HCT116 (cell line): ENCODE measurements around the gene TMEM168. TPM values are rescaled to one million over a fixed set of nuclear protein-coding genes. Genes with fewer than 3 reads are reported as not detected.

ENCODE experiments used
- ATAC-seq: fragments of 200-7000 bp; cut with Tn5 transposase; 2 replicates; pipeline ENCODE4 v1.9.1; 2020; ENCODE audit warnings: mild to moderate bottlenecking, moderate library complexity
- BruUV-seq: library from RNA; stranded (reverse); fragments of 400-500 nt; replicated peaks from 2 replicates; lab custom pipeline; 2021; lab: Mats Ljungman, UMichigan
- CTCF ChIA-PET: fragments of 300-600 bp; sonication (Branson Sonifier 250); formaldehyde crosslinking; loops from one replicate; lab custom pipeline; 2021; ENCODE audit warnings: antibody characterized with exemption; lab: Charles Lee
- POLR2A ChIA-PET: fragments of 300-600, 350-600 bp; sonication (Branson Sonifier 250); formaldehyde crosslinking; loops from one replicate; lab custom pipeline; 2021; ENCODE audit warnings: antibody characterized with exemption; lab: Charles Lee
- RAD21 ChIA-PET, 2 experiments: fragments of 300-600 bp; sonication (Branson Sonifier 250); formaldehyde crosslinking; loops; one replicate each; lab custom pipeline; 2023; ENCODE audit warnings: low total read pairs in 2 of 2; ENCODE audit not compliant: uncharacterized antibody in 2 of 2, unreplicated experiment in 2 of 2, low non-redundant PET in 1 of 2; lab: Charles Lee
- DNase-seq: peaks from one replicate; pipeline ENCODE4 v3.0.0-alpha.2; 2010; ENCODE audit warnings: low read depth, low spot score
- H2AFZ ChIP-seq: fragments of 200-600 bp; shearing (Covaris generic), sonication (generic); 2 replicates; pipeline ENCODE4 v1.6.1; 2017; ENCODE audit warnings: low read depth, mixed run types, mixed read lengths, antibody characterized with exemption, low read length; ENCODE audit not compliant: poor library complexity, severe bottlenecking
- H3K27ac ChIP-seq: 2 replicates; pipeline ENCODE4 v1.5.1; 2012; ENCODE audit warnings: low read depth, low read length
- H3K27me3 ChIP-seq: fragments of 200-600 bp; sonication (generic); 2 replicates; pipeline ENCODE4 v1.6.1; 2016; ENCODE audit warnings: mixed run types, low read length, mixed read lengths; ENCODE audit not compliant: insufficient read depth
- H3K36me3 ChIP-seq, 2 experiments: fragments of 200-500 bp in 1 of 2; fragments of 200-600 bp in 1 of 2; sonication (Bioruptor generic) in 1 of 2; sonication (generic) in 1 of 2; 2 replicates each; pipeline versions ENCODE4 v1.5.1 to v1.6.1; 2014 to 2016; ENCODE audit warnings: low read length in 2 of 2, inconsistent platforms in 1 of 2, mixed read lengths in 1 of 2, mixed run types in 1 of 2; ENCODE audit not compliant: insufficient read depth in 2 of 2, control insufficient read depth in 1 of 2
- H3K4me1 ChIP-seq, 2 experiments: fragments of 200-600 bp in 1 of 2; sonication (generic) in 1 of 2; 2 replicates each; pipeline versions ENCODE4 v1.5.1 to v1.6.1; 2012 to 2017; ENCODE audit warnings: low read length in 2 of 2, inconsistent platforms in 1 of 2, mild to moderate bottlenecking in 1 of 2, mixed read lengths in 1 of 2, mixed run types in 1 of 2, moderate library complexity in 1 of 2; ENCODE audit not compliant: insufficient read depth in 2 of 2, control insufficient read depth in 1 of 2
- H3K4me2 ChIP-seq: fragments of 200-600 bp; sonication (generic); 2 replicates; pipeline ENCODE4 v1.6.1; 2017; ENCODE audit warnings: mixed run types, low read length, mixed read lengths
- H3K4me3 ChIP-seq, 2 experiments: fragments of 200-600 bp in 1 of 2; sonication (generic) in 1 of 2; replicated peaks in 1 of 2; 2 replicates each; pipeline ENCODE4 v1.5.1; 2011 to 2016; ENCODE audit warnings: low read length in 2 of 2, control low read depth in 1 of 2, low read depth in 1 of 2, mild to moderate bottlenecking in 1 of 2, mixed read lengths in 1 of 2, mixed run types in 1 of 2
- H3K79me2 ChIP-seq: fragments of 200-600 bp; sonication (generic); 2 replicates; pipeline ENCODE4 v1.6.1; 2017; ENCODE audit warnings: mild to moderate bottlenecking, mixed run types, low read length, moderate library complexity, mixed read lengths; ENCODE audit not compliant: insufficient read depth
- H3K9ac ChIP-seq: fragments of 200-600 bp; sonication (generic); 2 replicates; pipeline ENCODE4 v1.6.1; 2016; ENCODE audit warnings: low read length, mixed read lengths
- H3K9me2 ChIP-seq: fragments of 200-600 bp; sonication (generic), shearing (Covaris generic); 2 replicates; pipeline ENCODE4 v1.6.1; 2017; ENCODE audit warnings: mixed run types, mild to moderate bottlenecking, moderate library complexity; ENCODE audit not compliant: insufficient read depth
- H3K9me3 ChIP-seq, 2 experiments: fragments of 200-500 bp in 1 of 2; fragments of 200-600 bp in 1 of 2; sonication (Bioruptor generic) in 1 of 2; sonication (generic) in 1 of 2; 2 replicates each; pipeline ENCODE4 v1.6.1; 2014 to 2017; ENCODE audit warnings: low read length in 2 of 2, mixed read lengths in 2 of 2, inconsistent platforms in 1 of 2, low read depth in 1 of 2, mild to moderate bottlenecking in 1 of 2, mixed run types in 1 of 2, moderate library complexity in 1 of 2; ENCODE audit not compliant: control insufficient read depth in 1 of 2, insufficient read depth in 1 of 2
- H4K20me1 ChIP-seq: fragments of 200-600 bp; sonication (generic), shearing (Covaris generic); 2 replicates; pipeline ENCODE4 v1.6.1; 2017; ENCODE audit warnings: mixed run types, mild to moderate bottlenecking, moderate library complexity; ENCODE audit not compliant: insufficient read depth
- ATF3 ChIP-seq: IDR thresholded peaks from 2 replicates; pipeline ENCODE4 v1.6.1; 2012
- CEBPB ChIP-seq: IDR thresholded peaks from 2 replicates; pipeline ENCODE4 v1.6.1; 2012; ENCODE audit warnings: low read depth
- EGR1 ChIP-seq: IDR thresholded peaks from 2 replicates; pipeline ENCODE4 v1.6.1; 2012; ENCODE audit warnings: low read depth
- ELF1 ChIP-seq: IDR thresholded peaks from 2 replicates; pipeline ENCODE4 v1.6.1; 2012; ENCODE audit warnings: low read depth, borderline replicate concordance
- EZH2 ChIP-seq: fragments of 200-600 bp; sonication (generic); IDR thresholded peaks from 2 replicates; pipeline ENCODE4 v1.6.1; 2017; ENCODE audit warnings: antibody characterized with exemption, mixed run types
- EZH2phosphoT487 ChIP-seq: fragments of 200-600 bp; IDR thresholded peaks from 2 replicates; pipeline ENCODE4 v1.6.1; 2018; ENCODE audit warnings: antibody characterized with exemption, borderline replicate concordance
- FOSL1 ChIP-seq: IDR thresholded peaks from 2 replicates; pipeline ENCODE4 v1.6.1; 2012; ENCODE audit warnings: low read depth
- JUND ChIP-seq: IDR thresholded peaks from 2 replicates; pipeline ENCODE4 v1.6.1; 2012
- MAX ChIP-seq: IDR thresholded peaks from 2 replicates; pipeline ENCODE4 v1.6.1; 2012
- POLR2A ChIP-seq: IDR thresholded peaks from 2 replicates; pipeline ENCODE4 v1.7.0; 2011; ENCODE audit warnings: borderline replicate concordance; ENCODE audit not compliant: insufficient read depth, insufficient read length; ENCODE audit errors: extremely low read depth
- POLR2AphosphoS5 ChIP-seq: IDR thresholded peaks from 2 replicates; pipeline ENCODE4 v1.6.1; 2011; ENCODE audit warnings: mild to moderate bottlenecking, low read depth, low read length, moderate library complexity
- RAD21 ChIP-seq: IDR thresholded peaks from 2 replicates; pipeline ENCODE4 v1.6.1; 2012; ENCODE audit warnings: low read depth, mild to moderate bottlenecking
- SIN3A ChIP-seq: IDR thresholded peaks from 2 replicates; pipeline ENCODE4 v1.6.1; 2012; ENCODE audit warnings: low read depth
- SP1 ChIP-seq: IDR thresholded peaks from 2 replicates; pipeline ENCODE4 v1.6.1; 2012; ENCODE audit warnings: low read depth
- SRF ChIP-seq: IDR thresholded peaks from 2 replicates; pipeline ENCODE4 v1.6.1; 2012; ENCODE audit warnings: low read depth
- TCF7L2 ChIP-seq: IDR thresholded peaks from 2 replicates; pipeline ENCODE4 v1.7.0; 2011; ENCODE audit warnings: borderline replicate concordance, inconsistent platforms; ENCODE audit not compliant: insufficient read depth, insufficient read length; ENCODE audit errors: extremely low read depth
- YY1 ChIP-seq: IDR thresholded peaks from 2 replicates; pipeline ENCODE4 v1.6.1; 2011; ENCODE audit warnings: low read length, low read depth, moderate library complexity, mild to moderate bottlenecking; ENCODE audit not compliant: insufficient replicate concordance; ENCODE audit errors: extremely low read depth
- ZBTB33 ChIP-seq: IDR thresholded peaks from 2 replicates; pipeline ENCODE4 v1.6.1; 2011; ENCODE audit warnings: mild to moderate bottlenecking, low read length, moderate library complexity; ENCODE audit not compliant: insufficient replicate concordance; ENCODE audit errors: extremely low read depth
- ZFX ChIP-seq: fragments of 450-650 bp; IDR thresholded peaks from 2 replicates; pipeline ENCODE4 v1.6.1; 2017
- ZNF274 ChIP-seq: fragments of 200-500 bp; sonication (Bioruptor generic); IDR thresholded peaks from 2 replicates; pipeline ENCODE4 v1.6.1; 2014; ENCODE audit warnings: mild to moderate bottlenecking, low read depth, low read length, inconsistent platforms
- intact Hi-C: fragments of 100-400 bp; cut with micrococcal nuclease; formaldehyde crosslinking; loops from 2 replicates; pipeline ENCODE4 v1.10.0; 2022
- total RNA-seq: library from RNA; stranded (reverse); gene quantifications from one replicate; pipeline ENCODE4 v1.2.1, GENCODE V29; 2021; ENCODE audit not compliant: unreplicated experiment

TMEM168 gene
- total RNA-seq, 1 experiment from 2014 or later, result 16.5 TPM

- H3K9me2 ChIP-seq, result no peaks in the 10 kb centered on the region
- POLR2A ChIA-PET, result no interaction called here
- no TSS peak for BruUV-seq
- H3K9ac ChIP-seq, result no peak overlapping the region
- no peak overlapping the region for H2AFZ ChIP-seq
- H4K20me1 ChIP-seq, result peaks cover 3% of the 10 kb centered on the region; the same call in 1 of the 2 replicates
- no peaks in the 10 kb centered on the region for H3K9me3 ChIP-seq
- H3K4me2 ChIP-seq, result no peak overlapping the region
- DNase-seq, result no peak
- intact Hi-C loops, result no loop called here
- no peaks in the 10 kb centered on the region for H3K36me3 ChIP-seq
- peaks cover 19% of the 10 kb centered on the region for H3K79me2 ChIP-seq
- H3K27me3 ChIP-seq, result no peaks in the 10 kb centered on the region
- no peak for ATAC-seq
- no peak overlapping the region for H3K4me3 ChIP-seq
- H3K27ac ChIP-seq, result no peak overlapping the region
- no peak for TF ChIP-seq RAD21
- no peak for TF ChIP-seq TCF7L2
- RAD21 ChIA-PET, result no interaction called here
- CTCF ChIA-PET, result no interaction called here
- no peaks in the 10 kb centered on the region for H3K4me1 ChIP-seq
Observed at GRCh38 chr7:112777406-112777805, 12.8 kb downstream of the TMEM168 start.

GRCh38 chr7:112771166-112771565 is 19.0 kb downstream of the TMEM168 start:
- Histone ChIP-seq H3K27ac (no peak overlapping the region), H3K9ac (no peak overlapping the region), H2AFZ (no peak overlapping the region), H3K36me3 (no peaks in the 10 kb centered on the region), H3K79me2 (no peaks in the 10 kb centered on the region), H3K4me1 (no peaks in the 10 kb centered on the region), H3K4me3 (no peak overlapping the region), H3K4me2 (no peak overlapping the region), H4K20me1 (no peaks in the 10 kb centered on the region; the same call in 1 of the 2 replicates), H3K9me3 (no peaks in the 10 kb centered on the region), H3K27me3 (no peaks in the 10 kb centered on the region), H3K9me2 (no peaks in the 10 kb centered on the region)
- intact Hi-C loops, result no loop called here
- POLR2A ChIA-PET, result no interaction called here
- no TSS peak for BruUV-seq
- DNase-seq, result no peak
- no peak for ATAC-seq
- RAD21 ChIA-PET, result no interaction called here
- CTCF ChIA-PET, result no interaction called here
- TF ChIP-seq CEBPB (no peak), MAX (no peak), EZH2phosphoT487 (no peak), ELF1 (no peak), SIN3A (no peak), ZFX (no peak), SP1 (no peak), POLR2AphosphoS5 (no peak), ZNF274 (no peak), EGR1 (no peak), RAD21 (no peak), ZBTB33 (no peak), YY1 (no peak), FOSL1 (no peak), ATF3 (no peak), JUND (no peak), POLR2A (no peak), TCF7L2 (no peak), EZH2 (no peak), SRF (no peak)
